ENCODE results near the gene SAMHD1. TPM values are rescaled to one million over a fixed set of nuclear protein-coding genes. Genes with fewer than 3 reads are reported as not detected.

The SAMHD1 gene
- total and polyA plus RNA-seq, 2 of the 13 experiments (the other 11 are each of a cell fraction or from before 2014, with no cell fraction given): 16.9 to 43.5 TPM

GRCh38 chr20:36957875-36958667, 6.6 kb upstream of the SAMHD1 start (continued):
- TF ChIP-seq ZNF503 (CRISPR knock-in tag; IDR thresholded peaks at IDR 0.05) (no peak), REST (IDR thresholded peaks at IDR 0.05; ENCODE audit: borderline replicate concordance in 1 of 2, low read depth in 1 of 2, low read length in 2 of 2) (no peak), RFXAP (CRISPR knock-in tag; IDR thresholded peaks at IDR 0.05; ENCODE audit: borderline replicate concordance) (no peak), HNF4G (IDR thresholded peaks at IDR 0.05; ENCODE audit: borderline replicate concordance, low read depth, low read length) (peak; percentile 76), HNF4G (CRISPR knock-in tag; IDR thresholded peaks at IDR 0.05; ENCODE audit: borderline replicate concordance, low read depth) (no peak), HNRNPK (IDR thresholded peaks at IDR 0.05; ENCODE audit: low read depth, low read length, poor library complexity, severe bottlenecking) (no peak), POLR2A (IDR thresholded peaks at IDR 0.05; ENCODE audit: insufficient read depth in 1 of 2, low read depth in 2 of 2, low read length in 2 of 2) (no peak), ADNP (CRISPR knock-in tag; IDR thresholded peaks at IDR 0.05) (no peak), ZNF629 (CRISPR knock-in tag; conservative IDR thresholded peaks at IDR 0.05) (peak; percentile 50; the same call in 1 of the 2 replicates), TAF1 (CRISPR knock-in tag; IDR thresholded peaks at IDR 0.05) (no peak), ZBTB10 (CRISPR knock-in tag; IDR thresholded peaks at IDR 0.05; ENCODE audit: borderline replicate concordance) (no peak), AHDC1 (CRISPR knock-in tag; IDR thresholded peaks at IDR 0.05; ENCODE audit: borderline replicate concordance) (no peak), ZNF878 (CRISPR knock-in tag; IDR thresholded peaks at IDR 0.05) (no peak), RAD21 (CRISPR knock-in tag; IDR thresholded peaks at IDR 0.05) (no peak), RFX3 (CRISPR knock-in tag; IDR thresholded peaks at IDR 0.05) (no peak)
